ENCODE data around the gene ARFGEF2.
"Not testable (repeated sequence)": the region's sequence is repeated elsewhere in the genome, so short reads cannot be mapped to it uniquely, and the experiment has no call there.

ARFGEF2 gene

DNA sequence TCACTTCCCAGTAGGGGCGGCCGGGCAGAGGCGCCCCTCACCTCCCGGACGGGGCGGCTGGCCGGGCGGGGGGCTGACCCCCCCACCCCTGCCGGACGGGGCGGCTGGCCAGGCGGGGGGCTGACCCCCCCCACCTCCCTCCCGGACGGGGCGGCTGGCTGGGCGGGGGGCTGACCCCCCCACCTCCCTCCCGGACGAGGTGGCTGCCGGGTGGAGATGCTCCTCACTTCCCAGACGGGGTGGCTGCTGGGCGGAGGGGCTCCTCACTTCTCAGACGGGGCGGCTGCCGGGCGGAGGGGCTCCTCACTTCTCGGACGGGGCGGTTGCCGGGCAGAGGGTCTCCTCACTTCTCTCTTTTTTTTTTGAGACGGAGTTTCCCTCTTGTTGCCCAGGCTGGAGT is 14.7 kb downstream of the ARFGEF2 start:
- not testable (repeated sequence) for H3K36me3 ChIP-seq (ENCODE audit: control insufficient read depth in 2 of 2, insufficient read depth in 2 of 2, low read length in 2 of 2); H3K27ac ChIP-seq (ENCODE audit: low read depth in 2 of 2, low read length in 2 of 2); H3K9me3 ChIP-seq (ENCODE audit: control insufficient read depth in 2 of 2, low read length in 2 of 2); H3K4me3 ChIP-seq (ENCODE audit: low read length in 2 of 2); H3K27me3 ChIP-seq (ENCODE audit: control insufficient read depth in 2 of 2, insufficient read depth in 2 of 2, low read length in 2 of 2); H3K9ac ChIP-seq (ENCODE audit: low read depth in 1 of 2, low read length in 2 of 2)
- peaks cover 28 to 37% of the 10 kb centered on the region in 2 donors for H3K4me1 ChIP-seq (ENCODE audit: control insufficient read depth in 2 of 2, insufficient read depth in 2 of 2, low read length in 2 of 2)

DNA sequence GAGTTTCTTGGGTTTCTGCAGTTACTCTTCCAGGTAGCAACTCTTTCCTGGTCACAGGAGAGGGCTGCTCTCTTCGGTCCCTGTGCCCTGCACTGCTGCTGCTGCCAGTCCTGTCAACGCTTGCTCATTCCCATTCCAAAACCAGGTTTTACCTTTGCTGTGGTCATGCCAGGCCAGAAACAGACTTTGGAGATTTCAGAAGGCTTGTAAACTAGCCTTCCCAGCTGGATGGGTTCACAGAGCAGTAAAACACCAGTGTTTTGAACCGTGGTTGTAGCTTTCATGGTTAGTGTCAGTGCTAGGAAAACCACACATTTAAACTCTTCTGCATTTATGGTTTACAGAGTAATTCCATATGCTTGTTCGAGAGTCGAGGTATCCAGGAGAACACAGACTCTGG is 16.2 kb downstream of the ARFGEF2 start:
- Histone ChIP-seq H3K36me3 (ENCODE audit: control insufficient read depth in 2 of 2, insufficient read depth in 2 of 2, low read length in 2 of 2) (peaks cover 9 to 10% of the 10 kb centered on the region in 2 donors), H3K9me3 (ENCODE audit: control insufficient read depth in 2 of 2, low read length in 2 of 2) (no peaks in the 10 kb centered on the region), H3K27me3 (ENCODE audit: control insufficient read depth in 2 of 2, insufficient read depth in 2 of 2, low read length in 2 of 2) (no peaks in the 10 kb centered on the region), H3K4me3 (ENCODE audit: low read length in 2 of 2) (no peak overlapping the region), H3K4me1 (ENCODE audit: control insufficient read depth in 2 of 2, insufficient read depth in 2 of 2, low read length in 2 of 2) (peaks cover 19 to 22% of the 10 kb centered on the region in 2 donors), H3K27ac (ENCODE audit: low read depth in 2 of 2, low read length in 2 of 2) (peak overlapping the region in 1 of 2 donors; percentile 42), H3K9ac (ENCODE audit: low read depth in 1 of 2, low read length in 2 of 2) (peak overlapping the region in 1 of 2 donors; percentile 12)

DNA sequence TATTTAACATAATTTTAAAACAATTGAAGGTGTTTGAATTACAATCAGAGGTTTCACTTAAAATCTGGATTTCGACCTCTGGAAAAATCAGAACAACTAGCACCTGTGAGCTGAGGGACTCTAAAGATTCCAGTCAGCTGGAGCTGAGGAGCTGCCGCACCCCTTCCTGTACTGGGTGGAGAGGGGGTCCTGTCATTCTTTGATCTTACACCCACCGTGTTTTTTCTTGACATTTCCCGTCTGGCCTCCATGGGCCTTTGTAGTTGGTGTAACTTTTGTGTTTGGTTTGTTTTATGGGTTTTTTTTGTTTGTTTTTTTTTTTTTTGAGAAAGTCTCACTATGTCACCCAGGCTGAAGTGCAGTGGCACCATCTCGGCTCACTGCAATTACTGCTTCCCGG is 17.2 kb downstream of the ARFGEF2 start:
- Histone ChIP-seq H3K27me3 (ENCODE audit: control insufficient read depth in 2 of 2, insufficient read depth in 2 of 2, low read length in 2 of 2) (no peaks in the 10 kb centered on the region), H3K27ac (ENCODE audit: low read depth in 2 of 2, low read length in 2 of 2) (no peak overlapping the region), H3K9ac (ENCODE audit: low read depth in 1 of 2, low read length in 2 of 2) (no peak overlapping the region), H3K4me1 (ENCODE audit: control insufficient read depth in 2 of 2, insufficient read depth in 2 of 2, low read length in 2 of 2) (peaks cover 10 to 13% of the 10 kb centered on the region in 2 donors), H3K36me3 (ENCODE audit: control insufficient read depth in 2 of 2, insufficient read depth in 2 of 2, low read length in 2 of 2) (peaks cover 16 to 18% of the 10 kb centered on the region in 2 donors), H3K4me3 (ENCODE audit: low read length in 2 of 2) (no peak overlapping the region), H3K9me3 (ENCODE audit: control insufficient read depth in 2 of 2, low read length in 2 of 2) (no peaks in the 10 kb centered on the region)

DNA sequence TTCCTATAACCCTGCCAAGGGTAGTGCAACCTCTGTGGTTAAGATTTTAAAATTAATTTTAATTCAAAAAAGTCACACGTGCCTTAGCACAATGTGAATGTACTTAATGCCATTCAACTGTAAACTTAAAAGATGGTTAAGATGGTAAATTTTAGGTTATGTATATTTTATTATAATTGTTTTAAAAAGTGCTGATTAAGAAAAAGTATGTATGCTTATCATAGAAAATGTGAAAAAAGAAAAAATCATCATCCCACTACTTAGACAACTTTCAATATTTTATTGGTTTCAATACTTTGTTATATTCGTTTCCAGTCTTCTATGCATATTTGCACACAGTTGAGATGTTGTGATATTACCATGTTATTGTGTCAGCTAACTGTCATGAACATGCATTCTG is 18.7 kb downstream of the ARFGEF2 start:
- Histone ChIP-seq H3K4me1 (ENCODE audit: control insufficient read depth in 2 of 2, insufficient read depth in 2 of 2, low read length in 2 of 2) (peaks cover 5 to 7% of the 10 kb centered on the region in 2 donors), H3K36me3 (ENCODE audit: control insufficient read depth in 2 of 2, insufficient read depth in 2 of 2, low read length in 2 of 2) (peaks cover 22 to 30% of the 10 kb centered on the region in 2 donors), H3K9me3 (ENCODE audit: control insufficient read depth in 2 of 2, low read length in 2 of 2) (no peaks in the 10 kb centered on the region), H3K4me3 (ENCODE audit: low read length in 2 of 2) (no peak overlapping the region), H3K27me3 (ENCODE audit: control insufficient read depth in 2 of 2, insufficient read depth in 2 of 2, low read length in 2 of 2) (no peaks in the 10 kb centered on the region), H3K9ac (ENCODE audit: low read depth in 1 of 2, low read length in 2 of 2) (no peak overlapping the region), H3K27ac (ENCODE audit: low read depth in 2 of 2, low read length in 2 of 2) (no peak overlapping the region)

DNA sequence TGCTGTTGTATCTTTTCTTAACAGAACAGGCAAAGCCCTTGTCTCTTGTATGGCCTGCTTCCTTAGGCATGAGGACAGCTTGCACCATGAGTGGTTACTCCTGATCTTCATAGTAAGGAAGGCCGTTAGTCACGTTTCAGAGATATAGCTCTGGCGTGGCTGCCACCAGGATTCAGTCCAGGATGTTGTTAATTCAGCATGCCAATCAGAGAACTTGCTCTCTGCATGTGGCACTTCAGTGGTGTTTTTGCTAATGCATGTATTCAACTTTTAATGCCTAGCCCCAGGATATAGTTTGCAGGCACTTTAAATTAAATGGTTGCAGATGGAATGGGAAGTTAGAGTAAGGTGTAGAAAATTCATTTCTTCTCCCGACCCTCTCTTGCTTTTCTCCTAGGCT is 20.0 kb downstream of the ARFGEF2 start:
- no peak overlapping the region for H3K9ac ChIP-seq (ENCODE audit: low read depth in 1 of 2, low read length in 2 of 2)
- peaks cover 22 to 34% of the 10 kb centered on the region in 2 donors for H3K36me3 ChIP-seq (ENCODE audit: control insufficient read depth in 2 of 2, insufficient read depth in 2 of 2, low read length in 2 of 2)
- H3K9me3 ChIP-seq (ENCODE audit: control insufficient read depth in 2 of 2, low read length in 2 of 2), result no peaks in the 10 kb centered on the region
- no peaks in the 10 kb centered on the region for H3K27me3 ChIP-seq (ENCODE audit: control insufficient read depth in 2 of 2, insufficient read depth in 2 of 2, low read length in 2 of 2)
- no peak overlapping the region for H3K27ac ChIP-seq (ENCODE audit: low read depth in 2 of 2, low read length in 2 of 2)
- peaks cover 5 to 15% of the 10 kb centered on the region in 2 donors for H3K4me1 ChIP-seq (ENCODE audit: control insufficient read depth in 2 of 2, insufficient read depth in 2 of 2, low read length in 2 of 2)
- H3K4me3 ChIP-seq (ENCODE audit: low read length in 2 of 2), result no peak overlapping the region

DNA sequence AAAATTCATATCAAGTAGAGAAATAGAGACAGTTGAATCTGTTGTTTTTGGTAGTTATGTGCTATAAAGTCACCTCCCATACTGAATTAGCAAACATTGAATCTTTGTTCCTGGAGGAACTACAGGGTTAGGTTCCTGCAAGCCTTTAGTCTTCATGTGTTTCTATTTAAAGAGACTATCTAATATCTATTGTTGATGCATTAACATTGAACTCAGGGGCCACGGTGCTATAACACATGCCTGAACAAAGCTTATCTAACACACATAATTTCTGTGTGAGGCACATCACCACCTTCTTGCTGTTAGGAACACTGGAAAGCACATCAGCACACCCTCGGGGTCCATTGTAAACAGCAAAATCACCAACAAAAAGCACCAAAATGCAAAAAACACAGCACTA is 21.2 kb downstream of the ARFGEF2 start:
- Histone ChIP-seq H3K27ac (ENCODE audit: low read depth in 2 of 2, low read length in 2 of 2) (no peak overlapping the region), H3K9me3 (ENCODE audit: control insufficient read depth in 2 of 2, low read length in 2 of 2) (no peaks in the 10 kb centered on the region), H3K4me3 (ENCODE audit: low read length in 2 of 2) (no peak overlapping the region), H3K9ac (ENCODE audit: low read depth in 1 of 2, low read length in 2 of 2) (no peak overlapping the region), H3K27me3 (ENCODE audit: control insufficient read depth in 2 of 2, insufficient read depth in 2 of 2, low read length in 2 of 2) (no peaks in the 10 kb centered on the region), H3K4me1 (ENCODE audit: control insufficient read depth in 2 of 2, insufficient read depth in 2 of 2, low read length in 2 of 2) (peaks cover 2 to 13% of the 10 kb centered on the region in 2 donors), H3K36me3 (ENCODE audit: control insufficient read depth in 2 of 2, insufficient read depth in 2 of 2, low read length in 2 of 2) (peaks cover 22 to 36% of the 10 kb centered on the region in 2 donors)

DNA sequence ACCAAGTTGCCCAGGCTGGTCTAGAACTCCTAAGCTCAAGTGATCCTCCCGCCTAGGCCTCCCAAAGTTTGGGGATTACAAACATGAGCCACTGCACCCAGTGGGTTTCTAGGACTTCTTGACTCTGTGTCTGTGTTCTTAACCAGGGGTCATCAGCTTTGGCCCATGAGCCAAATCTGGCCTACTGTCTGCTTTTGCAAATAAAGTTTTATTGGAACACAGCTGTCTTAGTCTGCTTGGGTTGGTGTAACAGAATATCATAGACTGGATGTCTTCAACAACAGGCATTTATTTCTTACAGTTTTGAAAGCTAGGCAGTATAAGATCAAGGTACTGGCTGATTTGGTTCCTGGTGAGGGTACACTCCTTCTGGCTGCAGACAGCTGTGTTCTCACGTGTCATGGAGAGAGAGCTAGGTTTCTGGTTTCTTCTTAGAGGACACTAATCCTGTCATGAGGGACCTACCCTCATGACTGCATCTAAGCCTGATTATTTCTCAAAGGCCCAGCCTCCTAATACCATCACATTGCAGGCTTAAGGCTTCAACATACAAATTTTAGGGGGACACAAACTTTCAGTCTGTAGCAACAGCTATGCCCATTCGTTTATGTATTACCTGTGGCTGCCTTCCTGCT is 23.3 kb downstream of the ARFGEF2 start:
- Histone ChIP-seq H3K27me3 (ENCODE audit: control insufficient read depth in 2 of 2, insufficient read depth in 2 of 2, low read length in 2 of 2) (no peaks in the 10 kb centered on the region), H3K9me3 (ENCODE audit: control insufficient read depth in 2 of 2, low read length in 2 of 2) (no peaks in the 10 kb centered on the region), H3K36me3 (ENCODE audit: control insufficient read depth in 2 of 2, insufficient read depth in 2 of 2, low read length in 2 of 2) (peaks cover 28 to 51% of the 10 kb centered on the region in 2 donors), H3K4me3 (ENCODE audit: low read length in 2 of 2) (no peak overlapping the region), H3K4me1 (ENCODE audit: control insufficient read depth in 2 of 2, insufficient read depth in 2 of 2, low read length in 2 of 2) (peaks cover 0 to 16% of the 10 kb centered on the region in 2 donors), H3K27ac (ENCODE audit: low read depth in 2 of 2, low read length in 2 of 2) (peak overlapping the region; percentile 5 to 84), H3K9ac (ENCODE audit: low read depth in 1 of 2, low read length in 2 of 2) (no peak overlapping the region)

DNA sequence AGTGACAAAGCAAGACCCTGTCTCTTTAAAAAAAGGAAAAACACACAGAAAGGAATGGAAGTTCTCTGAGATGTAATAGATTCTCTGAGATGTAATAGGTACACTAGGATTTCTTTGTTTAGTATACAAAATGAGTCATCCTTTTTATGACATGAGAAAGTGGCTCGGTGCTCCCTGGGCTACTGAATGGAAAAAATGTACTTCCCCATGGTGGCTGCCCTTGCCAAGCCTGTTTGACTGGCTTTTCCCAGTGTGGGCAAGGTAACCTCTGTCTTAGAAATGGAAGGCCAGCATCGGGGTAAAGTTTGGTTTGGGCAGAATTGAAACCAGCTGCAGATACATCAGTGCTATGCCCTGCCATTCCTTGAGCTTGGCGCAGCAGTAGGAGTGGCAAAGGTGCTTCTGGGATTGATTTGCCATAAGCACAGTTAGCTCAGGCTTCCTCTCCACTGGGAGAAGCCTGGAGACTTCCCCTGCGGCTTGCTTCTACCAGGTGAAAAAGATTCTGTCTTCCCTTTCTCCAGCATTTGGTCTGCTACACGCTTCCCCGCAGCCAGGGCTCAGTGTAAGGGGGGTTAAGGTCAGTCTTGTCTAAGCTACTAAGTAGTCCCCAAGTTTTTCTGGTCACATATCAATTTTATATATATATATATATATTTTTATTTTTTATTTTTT is 24.5 kb downstream of the ARFGEF2 start:
- H3K9me3 ChIP-seq (ENCODE audit: control insufficient read depth in 2 of 2, low read length in 2 of 2), result no peaks in the 10 kb centered on the region
- H3K4me1 ChIP-seq (ENCODE audit: control insufficient read depth in 2 of 2, insufficient read depth in 2 of 2, low read length in 2 of 2), result peaks cover 0 to 16% of the 10 kb centered on the region in 2 donors
- no peak overlapping the region for H3K9ac ChIP-seq (ENCODE audit: low read depth in 1 of 2, low read length in 2 of 2)
- H3K27me3 ChIP-seq (ENCODE audit: control insufficient read depth in 2 of 2, insufficient read depth in 2 of 2, low read length in 2 of 2), result no peaks in the 10 kb centered on the region
- H3K27ac ChIP-seq (ENCODE audit: low read depth in 2 of 2, low read length in 2 of 2), result peak overlapping the region; percentile 61 to 84
- peak overlapping the region; percentile 11 to 33 for H3K4me3 ChIP-seq (ENCODE audit: low read length in 2 of 2)
- H3K36me3 ChIP-seq (ENCODE audit: control insufficient read depth in 2 of 2, insufficient read depth in 2 of 2, low read length in 2 of 2), result peaks cover 32 to 57% of the 10 kb centered on the region in 2 donors

DNA sequence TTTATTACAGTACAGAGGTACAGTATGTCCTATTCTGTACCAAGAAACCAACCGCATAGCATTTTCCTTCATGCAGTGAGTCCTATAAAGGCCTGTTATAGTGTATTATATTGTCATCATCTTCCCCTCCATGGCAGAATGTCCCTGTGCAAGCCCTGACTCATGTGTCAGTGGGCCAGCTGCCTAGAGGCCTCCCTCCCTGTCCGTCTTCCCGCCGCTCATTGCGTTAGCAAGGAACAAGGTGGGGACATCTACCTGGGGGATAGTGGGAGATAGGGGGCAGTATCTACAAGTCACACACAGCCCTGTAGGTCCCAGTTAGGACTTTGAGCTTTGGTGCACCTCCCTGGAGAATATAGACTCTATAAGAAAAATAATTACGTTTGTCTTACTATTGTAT is 27.1 kb downstream of the ARFGEF2 start:
- no peak overlapping the region for H3K4me3 ChIP-seq (ENCODE audit: low read length in 2 of 2)
- H3K36me3 ChIP-seq (ENCODE audit: control insufficient read depth in 2 of 2, insufficient read depth in 2 of 2, low read length in 2 of 2), result peaks cover 35 to 65% of the 10 kb centered on the region in 2 donors
- no peaks in the 10 kb centered on the region for H3K9me3 ChIP-seq (ENCODE audit: control insufficient read depth in 2 of 2, low read length in 2 of 2)
- H3K9ac ChIP-seq (ENCODE audit: low read depth in 1 of 2, low read length in 2 of 2), result no peak overlapping the region
- no peaks in the 10 kb centered on the region for H3K27me3 ChIP-seq (ENCODE audit: control insufficient read depth in 2 of 2, insufficient read depth in 2 of 2, low read length in 2 of 2)
- H3K27ac ChIP-seq (ENCODE audit: low read depth in 2 of 2, low read length in 2 of 2), result no peak overlapping the region
- H3K4me1 ChIP-seq (ENCODE audit: control insufficient read depth in 2 of 2, insufficient read depth in 2 of 2, low read length in 2 of 2), result peaks cover 0 to 16% of the 10 kb centered on the region in 2 donors

DNA sequence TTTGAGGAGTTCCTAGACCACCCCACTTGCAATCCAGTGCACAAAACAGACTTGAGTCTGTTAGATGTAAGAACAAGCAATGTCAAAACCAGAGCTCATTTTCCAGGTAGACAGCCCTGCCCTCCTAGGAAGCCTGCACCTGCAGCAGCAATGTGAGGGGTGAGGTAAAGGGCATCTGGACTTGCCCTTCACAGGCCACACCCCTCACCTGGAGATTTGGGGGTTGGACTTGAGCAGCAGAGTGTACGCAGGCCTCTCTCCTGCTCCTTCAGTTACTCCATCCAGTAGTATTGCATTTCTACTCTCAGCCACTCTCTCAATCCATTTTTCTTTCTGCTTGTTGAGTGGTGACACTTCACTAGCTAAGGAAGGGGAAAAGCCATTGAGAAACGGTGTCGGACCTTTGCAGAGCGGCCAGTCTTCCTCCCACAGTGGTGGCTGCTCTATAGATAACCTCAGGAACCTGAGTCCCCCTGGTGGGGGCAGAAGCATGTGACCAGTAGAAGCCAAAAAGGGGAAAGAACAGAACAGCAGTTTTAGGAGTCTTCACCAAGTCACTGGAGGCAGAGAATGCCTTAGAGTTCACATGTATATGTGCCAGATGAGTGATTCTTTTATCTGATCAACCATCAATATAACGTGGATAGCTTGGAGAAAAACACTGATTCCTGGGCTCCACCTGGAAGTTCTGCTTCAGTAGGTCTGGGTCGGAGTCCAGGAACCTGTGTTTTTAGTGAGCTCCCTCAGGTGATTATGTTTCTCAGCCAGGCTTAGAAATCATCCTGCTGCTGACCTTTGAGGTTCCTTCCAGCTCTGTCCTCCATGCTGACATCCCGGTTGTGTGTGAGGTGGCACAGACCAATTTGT is 28.0 kb downstream of the ARFGEF2 start:
- H3K4me1 ChIP-seq (ENCODE audit: control insufficient read depth in 2 of 2, insufficient read depth in 2 of 2, low read length in 2 of 2), result peaks cover 0 to 16% of the 10 kb centered on the region in 2 donors
- no peak overlapping the region for H3K9ac ChIP-seq (ENCODE audit: low read depth in 1 of 2, low read length in 2 of 2)
- H3K4me3 ChIP-seq (ENCODE audit: low read length in 2 of 2), result no peak overlapping the region
- no peak overlapping the region for H3K27ac ChIP-seq (ENCODE audit: low read depth in 2 of 2, low read length in 2 of 2)
- H3K36me3 ChIP-seq (ENCODE audit: control insufficient read depth in 2 of 2, insufficient read depth in 2 of 2, low read length in 2 of 2), result peaks cover 40 to 66% of the 10 kb centered on the region in 2 donors
- no peaks in the 10 kb centered on the region for H3K9me3 ChIP-seq (ENCODE audit: control insufficient read depth in 2 of 2, low read length in 2 of 2)
- no peaks in the 10 kb centered on the region for H3K27me3 ChIP-seq (ENCODE audit: control insufficient read depth in 2 of 2, insufficient read depth in 2 of 2, low read length in 2 of 2)

Measured in mucosa of rectum (tissue), 2 donors.